ENCODE results near the gene DMRTB1.

GRCh38 chr1:53484705-53485477 lies 25.7 kb downstream of the DMRTB1 start:
- TF ChIP-seq GATA2 (IDR thresholded peaks at IDR 0.05; ENCODE audit: low read depth, low read length) (no peak), GATA3 (IDR thresholded peaks at IDR 0.05; ENCODE audit: low read depth, low read length) (no peak)
